Heart left ventricle (tissue), 13 donors: ENCODE results near the gene ATF1.

Source experiments
- POLR2A ChIP-seq, 2 donors: fragments of 450-650 bp; IDR thresholded peaks; one replicate each; pipeline ENCODE4 v1.6.1; 2017; ENCODE audit warnings: antibody characterized with exemption in 2 of 2, mild to moderate bottlenecking in 2 of 2, moderate library complexity in 2 of 2
- TF ChIP-seq, protein P1 (sequence below), 12 donors: fragments of 200-600 bp; sonication (generic) in 4 of 12; IDR thresholded peaks; one replicate each; pipeline versions ENCODE4 v1.5.0 to v1.8.0; 2018 to 2022; ENCODE audit warnings: antibody characterized with exemption in 12 of 12, mild to moderate bottlenecking in 5 of 12
- donor health status: ischemic (EF 13 %, LVEDD 7.1; RV severe dilation, severe dysfunction).
- donor health status: DM: no; HTN: yes; CAD: no.
- donor health status: DM: no; HTN: no; CAD: no.
- donor health status: ischemic (EF 25% LVEDD 6.9; RV normal size, moderate dysfunction).
- donor health status: ischemic (EF 25% LVEDD 5.7; RV mildly dilated, moderate dysfunction).
- donor health status: ischemic (EF 35%, LVEDD 5.7; RV mildly dilated, moderate dysfunction).
- donor health status: nonischemic (EF 11% LVEDD 7.7; RV severe dilation, severe dysfunction).
- donor health status: DM: yes; HTN: yes; CAD: no.
- donor health status: PGD.
- donor health status: ischemic (EF 29% LVEDD 5.4; RV normal size, mild dysfunction).
- donor health status: nonischemic (EF 23%, LVEDD 6.1; RV moderate dilation, normal function).

DNA sequence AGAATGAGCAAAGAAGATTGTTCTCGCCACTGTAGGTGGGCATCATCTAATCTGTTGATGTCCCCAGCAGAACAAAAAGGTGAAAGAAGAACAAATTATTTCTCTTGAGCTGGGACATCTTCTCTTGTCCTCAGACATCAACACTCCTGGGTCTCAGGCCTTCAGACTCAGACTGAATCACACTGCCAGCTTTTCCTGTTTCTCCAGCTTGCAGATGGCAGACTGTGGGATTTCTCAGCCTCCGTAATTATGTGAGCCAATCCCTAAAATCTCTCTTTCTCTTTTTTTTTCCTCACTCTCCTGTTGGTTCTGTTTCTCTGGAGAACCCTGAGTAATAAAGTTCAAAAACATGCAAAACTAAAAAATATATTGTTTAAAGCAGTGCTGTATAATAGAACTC lies 75.1 kb downstream of the ATF1 start:
- TF ChIP-seq POLR2A (IDR thresholded peaks at IDR 0.05), result no peak
- TF ChIP-seq, protein P1, sequence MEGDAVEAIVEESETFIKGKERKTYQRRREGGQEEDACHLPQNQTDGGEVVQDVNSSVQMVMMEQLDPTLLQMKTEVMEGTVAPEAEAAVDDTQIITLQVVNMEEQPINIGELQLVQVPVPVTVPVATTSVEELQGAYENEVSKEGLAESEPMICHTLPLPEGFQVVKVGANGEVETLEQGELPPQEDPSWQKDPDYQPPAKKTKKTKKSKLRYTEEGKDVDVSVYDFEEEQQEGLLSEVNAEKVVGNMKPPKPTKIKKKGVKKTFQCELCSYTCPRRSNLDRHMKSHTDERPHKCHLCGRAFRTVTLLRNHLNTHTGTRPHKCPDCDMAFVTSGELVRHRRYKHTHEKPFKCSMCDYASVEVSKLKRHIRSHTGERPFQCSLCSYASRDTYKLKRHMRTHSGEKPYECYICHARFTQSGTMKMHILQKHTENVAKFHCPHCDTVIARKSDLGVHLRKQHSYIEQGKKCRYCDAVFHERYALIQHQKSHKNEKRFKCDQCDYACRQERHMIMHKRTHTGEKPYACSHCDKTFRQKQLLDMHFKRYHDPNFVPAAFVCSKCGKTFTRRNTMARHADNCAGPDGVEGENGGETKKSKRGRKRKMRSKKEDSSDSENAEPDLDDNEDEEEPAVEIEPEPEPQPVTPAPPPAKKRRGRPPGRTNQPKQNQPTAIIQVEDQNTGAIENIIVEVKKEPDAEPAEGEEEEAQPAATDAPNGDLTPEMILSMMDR (IDR thresholded peaks at IDR 0.05), result no peak
